CD14-positive monocyte (primary cell): ENCODE results near the gene AP1S3. TPM values are rescaled to one million over a fixed set of nuclear protein-coding genes. Genes with fewer than 3 reads are reported as not detected.

Source experiments
- DNase-seq, 3 donors: peaks; one replicate each; pipeline ENCODE4 v3.0.0-alpha.2; 2011 to 2022
- H2AFZ ChIP-seq: 2 replicates; pipeline ENCODE4 v1.6.0; 2012; ENCODE audit warnings: mild to moderate bottlenecking, low read depth, low read length, inconsistent platforms; ENCODE audit not compliant: insufficient read depth, poor library complexity, severe bottlenecking
- H3K27ac ChIP-seq, 2 donors: 1 replicate in 1 of 2; 2 replicates in 1 of 2; pipeline ENCODE4 v1.5.1; 2012 to 2013; ENCODE audit warnings: low read length in 2 of 2, control low read depth in 1 of 2, inconsistent platforms in 1 of 2, low read depth in 1 of 2, mild to moderate bottlenecking in 1 of 2
- H3K27me3 ChIP-seq, 2 donors: one replicate each; pipeline versions ENCODE4 v1.6.0 to v1.6.1; 2011 to 2013; ENCODE audit warnings: low read length in 2 of 2; ENCODE audit not compliant: control insufficient read depth in 2 of 2, insufficient read depth in 2 of 2
- H3K36me3 ChIP-seq, 2 donors: replicated peaks in 1 of 2; 1 replicate in 1 of 2; 2 replicates in 1 of 2; pipeline versions ENCODE4 v1.5.1 to v1.6.1; 2012 to 2013; ENCODE audit warnings: low read length in 2 of 2, control low read depth in 1 of 2, inconsistent platforms in 1 of 2, mild to moderate bottlenecking in 1 of 2; ENCODE audit not compliant: insufficient read depth in 2 of 2, control insufficient read depth in 1 of 2
- H3K4me1 ChIP-seq, 2 donors: 1 replicate in 1 of 2; 2 replicates in 1 of 2; pipeline versions ENCODE4 v1.5.1 to v1.6.1; 2012 to 2013; ENCODE audit warnings: low read length in 2 of 2, control low read depth in 1 of 2, inconsistent platforms in 1 of 2, mild to moderate bottlenecking in 1 of 2, moderate library complexity in 1 of 2; ENCODE audit not compliant: insufficient read depth in 2 of 2, control insufficient read depth in 1 of 2
- H3K4me2 ChIP-seq: replicated peaks from 2 replicates; pipeline ENCODE3; 2012; ENCODE audit warnings: low read length, moderate library complexity, mild to moderate bottlenecking; ENCODE audit not compliant: poor library complexity, severe bottlenecking; ENCODE audit errors: extremely low read depth
- H3K4me3 ChIP-seq, 3 experiments: fragments of 200-600 bp in 1 of 3; sonication (generic) in 1 of 3; replicated peaks in 1 of 3; 1 replicate in 2 of 3; 2 replicates in 1 of 3; pipeline ENCODE4 v1.5.1; 2011 to 2013; ENCODE audit warnings: low read length in 3 of 3, mild to moderate bottlenecking in 3 of 3, control low read depth in 2 of 3, low read depth in 2 of 3, inconsistent platforms in 1 of 3, moderate library complexity in 1 of 3
- H3K79me2 ChIP-seq: 2 replicates; pipeline ENCODE4 v1.6.0; 2012; ENCODE audit warnings: mild to moderate bottlenecking, control low read depth, inconsistent platforms, low read length, moderate library complexity; ENCODE audit not compliant: insufficient read depth
- H3K9ac ChIP-seq: 2 replicates; pipeline ENCODE4 v1.6.0; 2017; ENCODE audit warnings: low read length, mild to moderate bottlenecking; ENCODE audit not compliant: insufficient read depth, poor library complexity, severe bottlenecking
- H3K9me3 ChIP-seq, 2 donors: replicated peaks in 1 of 2; 1 replicate in 1 of 2; 2 replicates in 1 of 2; pipeline versions ENCODE4 v1.5.1 to v1.6.1; 2012 to 2013; ENCODE audit warnings: low read length in 2 of 2, control low read depth in 1 of 2; ENCODE audit not compliant: control insufficient read depth in 1 of 2, insufficient read depth in 1 of 2
- H4K20me1 ChIP-seq: 2 replicates; pipeline ENCODE4 v1.6.0; 2012; ENCODE audit warnings: mild to moderate bottlenecking, low read length, control low read depth, moderate library complexity; ENCODE audit not compliant: insufficient read depth
- H3K27ac Mint-ChIP-seq, 7 donors: one replicate each; pipeline ENCODE4 v1.8.0; 2020; ENCODE audit warnings: mild to moderate bottlenecking in 7 of 7, mixed read lengths in 7 of 7, moderate library complexity in 6 of 7, inconsistent platforms in 2 of 7
- H3K27me3 Mint-ChIP-seq, 3 donors: one replicate each; pipeline ENCODE4 v1.8.0; 2021 to 2022; ENCODE audit warnings: low read depth in 3 of 3, mild to moderate bottlenecking in 3 of 3, mixed read lengths in 3 of 3, moderate library complexity in 3 of 3, inconsistent platforms in 1 of 3
- H3K36me3 Mint-ChIP-seq, 2 donors: one replicate each; pipeline ENCODE4 v1.8.0; 2020; ENCODE audit warnings: mixed read lengths in 2 of 2, inconsistent platforms in 1 of 2, mild to moderate bottlenecking in 1 of 2
- H3K4me1 Mint-ChIP-seq: one replicate; pipeline ENCODE4 v1.8.0; 2020; ENCODE audit warnings: mild to moderate bottlenecking, mixed read lengths
- H3K4me3 Mint-ChIP-seq, 2 donors: one replicate each; pipeline ENCODE4 v1.8.0; 2020; ENCODE audit warnings: mild to moderate bottlenecking in 2 of 2, mixed read lengths in 2 of 2, moderate library complexity in 1 of 2
- H3K9me3 Mint-ChIP-seq, 7 donors: one replicate each; pipeline ENCODE4 v1.8.0; 2020 to 2022; ENCODE audit warnings: mixed read lengths in 7 of 7, mild to moderate bottlenecking in 6 of 7, moderate library complexity in 6 of 7, inconsistent platforms in 2 of 7
- WGBS: methylation state at CpG from one replicate; pipeline ENCODE4 v1.1.5; 2013; ENCODE audit warnings: missing lambda C conversion rate; ENCODE audit not compliant: insufficient coverage; 5-methylcytosine and 5-hydroxymethylcytosine counted together
- intact Hi-C, 2 donors: fragments of 100-400 bp; cut with micrococcal nuclease; formaldehyde crosslinking; loops; one replicate each; pipeline versions ENCODE4 v1.15.0 to v1.15.1; 2023
- polyA plus RNA-seq, 3 donors: library from polyadenylated mRNA; depleted of rRNA in 1 of 3; unstranded in 2 of 3; stranded (reverse) in 1 of 3; fragments of 300-500 nt in 2 of 3; fragments of >200 nt in 1 of 3; fragmentation: Illumina TruSeq in 2 of 3; gene quantifications; 1 replicate in 2 of 3; 2 replicates in 1 of 3; pipeline ENCODE4 v1.2.3, GENCODE V29; 2012 to 2021
- TF ChIP-seq, protein P1 (sequence below): fragments of 200-600 bp; IDR thresholded peaks from one replicate; pipeline ENCODE4 v1.8.0; 2022; ENCODE audit warnings: antibody characterized with exemption, mild to moderate bottlenecking

The AP1S3 gene
- polyA plus RNA-seq, 3 donors = 0.80 to 1.3 (median 0.81) TPM

- no peak overlapping the region for H3K27ac ChIP-seq
- Mint-ChIP-seq H3K4me1 (no peaks in the 10 kb centered on the region), H3K27ac (no peak overlapping the region), H3K36me3 (no peaks in the 10 kb centered on the region), H3K9me3 (peaks cover 0 to 4% (median 0%) of the 10 kb centered on the region in 7 donors), H3K4me3 (no peak overlapping the region), H3K27me3 (peaks cover 2 to 5% (median 4%) of the 10 kb centered on the region in 3 donors)
- TF ChIP-seq, protein P1, sequence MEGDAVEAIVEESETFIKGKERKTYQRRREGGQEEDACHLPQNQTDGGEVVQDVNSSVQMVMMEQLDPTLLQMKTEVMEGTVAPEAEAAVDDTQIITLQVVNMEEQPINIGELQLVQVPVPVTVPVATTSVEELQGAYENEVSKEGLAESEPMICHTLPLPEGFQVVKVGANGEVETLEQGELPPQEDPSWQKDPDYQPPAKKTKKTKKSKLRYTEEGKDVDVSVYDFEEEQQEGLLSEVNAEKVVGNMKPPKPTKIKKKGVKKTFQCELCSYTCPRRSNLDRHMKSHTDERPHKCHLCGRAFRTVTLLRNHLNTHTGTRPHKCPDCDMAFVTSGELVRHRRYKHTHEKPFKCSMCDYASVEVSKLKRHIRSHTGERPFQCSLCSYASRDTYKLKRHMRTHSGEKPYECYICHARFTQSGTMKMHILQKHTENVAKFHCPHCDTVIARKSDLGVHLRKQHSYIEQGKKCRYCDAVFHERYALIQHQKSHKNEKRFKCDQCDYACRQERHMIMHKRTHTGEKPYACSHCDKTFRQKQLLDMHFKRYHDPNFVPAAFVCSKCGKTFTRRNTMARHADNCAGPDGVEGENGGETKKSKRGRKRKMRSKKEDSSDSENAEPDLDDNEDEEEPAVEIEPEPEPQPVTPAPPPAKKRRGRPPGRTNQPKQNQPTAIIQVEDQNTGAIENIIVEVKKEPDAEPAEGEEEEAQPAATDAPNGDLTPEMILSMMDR = no peak
- no peaks in the 10 kb centered on the region for H3K36me3 ChIP-seq
- 80% methylated on average over 2 of the region's 4 CpGs for WGBS
- H3K79me2 ChIP-seq = no peaks in the 10 kb centered on the region
- H3K4me2 ChIP-seq = no peak overlapping the region
- H2AFZ ChIP-seq = no peak overlapping the region
- H3K4me1 ChIP-seq = no peaks in the 10 kb centered on the region
- H3K9ac ChIP-seq = no peak overlapping the region
- H3K27me3 ChIP-seq = no peaks in the 10 kb centered on the region
- H3K4me3 ChIP-seq = no peak overlapping the region
- no peaks in the 10 kb centered on the region for H3K9me3 ChIP-seq
- intact Hi-C loops = no loop called here
- no peak for DNase-seq
- H4K20me1 ChIP-seq = no peaks in the 10 kb centered on the region
Observed at GRCh38 chr2:223724861-223725260, 112.5 kb downstream of the AP1S3 start.

DNA sequence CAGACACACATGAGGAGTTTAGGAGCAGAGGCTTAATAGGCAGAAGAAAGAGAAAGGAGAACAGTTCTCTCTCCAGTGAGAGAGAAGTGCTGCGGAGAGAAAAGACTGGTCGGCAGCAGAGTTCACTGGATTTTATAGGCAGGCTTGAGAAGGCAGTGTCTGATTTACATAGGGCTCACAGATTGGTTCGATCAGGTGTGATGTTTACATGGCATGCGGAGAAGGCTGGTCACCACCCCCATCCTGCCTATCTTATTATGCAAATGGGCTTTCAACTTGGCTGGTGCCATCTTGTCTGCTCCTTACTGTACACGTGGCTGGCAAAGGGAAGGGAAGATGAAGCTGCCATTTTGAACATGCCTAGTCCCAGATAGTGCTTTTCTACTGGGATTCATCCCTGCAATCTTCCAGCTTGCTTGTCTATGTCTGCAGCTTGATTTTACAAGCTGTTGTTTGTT lies 113.4 kb downstream of the AP1S3 start:
- H3K27ac Mint-ChIP-seq = no peak overlapping the region
- H3K4me1 Mint-ChIP-seq = no peaks in the 10 kb centered on the region
- H4K20me1 ChIP-seq = no peaks in the 10 kb centered on the region
- TF ChIP-seq, protein P1 = no peak
- 93% methylated on average over 4 of the region's 5 CpGs for WGBS
- H3K9ac ChIP-seq = no peak overlapping the region
- H2AFZ ChIP-seq = no peak overlapping the region
- no peaks in the 10 kb centered on the region for H3K36me3 ChIP-seq
- H3K79me2 ChIP-seq = no peaks in the 10 kb centered on the region
- peaks cover 0 to 4% (median 0%) of the 10 kb centered on the region in 7 donors for H3K9me3 Mint-ChIP-seq
- no peak overlapping the region for H3K4me2 ChIP-seq
- H3K27ac ChIP-seq = no peak overlapping the region
- no peaks in the 10 kb centered on the region for H3K9me3 ChIP-seq
- no peak for DNase-seq
- H3K4me3 ChIP-seq = no peak overlapping the region
- H3K4me1 ChIP-seq = no peaks in the 10 kb centered on the region
- H3K27me3 Mint-ChIP-seq = peaks cover 2 to 5% (median 4%) of the 10 kb centered on the region in 3 donors
- H3K36me3 Mint-ChIP-seq = no peaks in the 10 kb centered on the region
- H3K27me3 ChIP-seq = no peaks in the 10 kb centered on the region
- intact Hi-C loops = no loop called here
- no peak overlapping the region for H3K4me3 Mint-ChIP-seq
